ENCODE results near the gene TBC1D10A. TPM values are rescaled to one million over a fixed set of nuclear protein-coding genes. Genes with fewer than 3 reads are reported as not detected.

TBC1D10A gene
- total RNA-seq, 1 experiment from 2014 or later, result 8.4 TPM

GRCh38 chr22:30354644-30355043 is 27.9 kb upstream of the TBC1D10A start:
- Histone ChIP-seq H2BK5ac (ENCODE audit: insufficient read length, low read length) (no peak overlapping the region), H3K23me2 (ENCODE audit: insufficient read length, low read depth, low read length, poor library complexity, severe bottlenecking) (peaks cover 3% of the 10 kb centered on the region), H2BK120ac (ENCODE audit: low read depth, low read length, poor library complexity, severe bottlenecking) (no peak overlapping the region), H4K5ac (ENCODE audit: insufficient read length, low read depth, low read length) (no peak overlapping the region), H2AFZ (ENCODE audit: low read length) (no peak overlapping the region), H3K27me3 (ENCODE audit: insufficient read depth, low read length) (no peaks in the 10 kb centered on the region), H3K79me2 (ENCODE audit: insufficient read depth, low read length) (peaks cover 18% of the 10 kb centered on the region), H2BK20ac (ENCODE audit: low read depth, low read length, poor library complexity, severe bottlenecking) (no peak overlapping the region), H4K8ac (replicated peaks; ENCODE audit: insufficient read length, low read depth, low read length) (no peak overlapping the region), H3K79me1 (ENCODE audit: insufficient read depth, low read depth, low read length, poor library complexity, severe bottlenecking) (peaks cover 10% of the 10 kb centered on the region), H2AK5ac (ENCODE audit: insufficient read length, low read length) (no peak overlapping the region), H4K20me1 (ENCODE audit: control insufficient read depth, insufficient read depth, insufficient read length) (no peaks in the 10 kb centered on the region), H3K18ac (ENCODE audit: insufficient read length, low read depth, low read length) (no peak overlapping the region), H3K23ac (ENCODE audit: insufficient read length, low read depth, low read length) (no peak overlapping the region), H3K9me3 (ENCODE audit: control insufficient read depth, low read depth, low read length) (no peaks in the 10 kb centered on the region), H2BK15ac (ENCODE audit: low read depth, low read length) (no peak overlapping the region), H2BK12ac (ENCODE audit: insufficient read length, low read depth, low read length) (no peak overlapping the region), H3T11ph (ENCODE audit: low read length) (no peak overlapping the region), H3K4me2 (ENCODE audit: insufficient read depth, insufficient read length, low read length) (no peak overlapping the region), H3K14ac (ENCODE audit: insufficient read depth, low read length) (no peak overlapping the region), H4K91ac (ENCODE audit: insufficient read length, low read depth, low read length) (no peak overlapping the region), H3K27ac (ENCODE audit: insufficient read length, low read depth, low read length) (no peak overlapping the region), H3K9ac (ENCODE audit: extremely low read depth, insufficient read length, low read length) (no peak overlapping the region), H3K4ac (ENCODE audit: low read depth, low read length) (no peak overlapping the region), H3K56ac (ENCODE audit: insufficient read length, low read depth, low read length) (no peak overlapping the region), H3K4me1 (ENCODE audit: insufficient read depth, low read length) (no peaks in the 10 kb centered on the region; the same call in 1 of the 2 replicates)
- DNase-seq, result no peak
- no CpG with 5 or more reads among the region's 5 CpGs for WGBS (ENCODE audit: extremely low coverage, insufficient read length, low lambda C conversion rate)
- no peak for TF ChIP-seq CTCF (conservative IDR thresholded peaks at IDR 0.05)
- Mint-ChIP-seq H3K9me3 (no peaks in the 10 kb centered on the region), H3K4me3 (peak overlapping the region in 1 of 2 experiments; percentile 96; a peak in 1 of 5 replicates), H3K4me1 (peaks cover 14 to 18% of the 10 kb centered on the region in 2 experiments), H3K27ac (peak overlapping the region in 2 of 3 experiments; percentile 14 to 17; a peak in 2 of 7 replicates), H3K27me3 (ENCODE audit: low read depth) (no peaks in the 10 kb centered on the region), H3K36me3 (ENCODE audit: insufficient read depth in 1 of 3, low read depth in 3 of 3) (peaks cover 23 to 45% (median 43%) of the 10 kb centered on the region in 3 experiments)

Measured in H9 (cell line).